Spleen (tissue), 11 donors: ENCODE data around the gene PCID2. TPM values are rescaled to one million over a fixed set of nuclear protein-coding genes. Genes with fewer than 3 reads are reported as not detected.

Experiments used
- DNase-seq: peaks from one replicate; pipeline ENCODE4 v3.0.0-alpha.2; 2020
- H3K27ac ChIP-seq, 8 donors: fragments of 200-600 bp; sonication (generic) in 7 of 8; 1 replicate in 4 of 8; 2 replicates in 4 of 8; pipeline versions ENCODE4 v1.5.0 to v1.8.0; 2016 to 2021; ENCODE audit warnings: inconsistent platforms in 4 of 8, mild to moderate bottlenecking in 4 of 8, moderate library complexity in 1 of 8
- H3K27me3 ChIP-seq, 7 donors: fragments of 200-600 bp; sonication (generic) in 6 of 7; replicated peaks in 1 of 7; 1 replicate in 4 of 7; 2 replicates in 3 of 7; pipeline versions ENCODE4 v1.5.0 to v1.8.0; 2016 to 2021; ENCODE audit warnings: inconsistent platforms in 3 of 7, mild to moderate bottlenecking in 1 of 7
- H3K36me3 ChIP-seq, 6 donors: fragments of 200-600 bp; sonication (generic) in 5 of 6; 1 replicate in 4 of 6; 2 replicates in 2 of 6; pipeline versions ENCODE4 v1.5.0 to v1.8.0; 2016 to 2021; ENCODE audit warnings: inconsistent platforms in 2 of 6
- H3K4me1 ChIP-seq, 6 donors: fragments of 200-600 bp; sonication (generic) in 5 of 6; 1 replicate in 3 of 6; 2 replicates in 3 of 6; pipeline versions ENCODE4 v1.5.0 to v1.8.0; 2016 to 2021; ENCODE audit warnings: inconsistent platforms in 3 of 6
- H3K4me3 ChIP-seq, 8 donors: fragments of 200-600 bp; sonication (generic) in 7 of 8; 1 replicate in 4 of 8; 2 replicates in 4 of 8; pipeline versions ENCODE4 v1.5.0 to v1.8.0; 2016 to 2021; ENCODE audit warnings: inconsistent platforms in 4 of 8, mild to moderate bottlenecking in 4 of 8, moderate library complexity in 2 of 8
- H3K9me3 ChIP-seq, 8 donors: fragments of 200-600 bp; sonication (generic) in 7 of 8; 1 replicate in 4 of 8; 2 replicates in 4 of 8; pipeline versions ENCODE4 v1.5.0 to v1.8.0; 2016 to 2021; ENCODE audit warnings: inconsistent platforms in 4 of 8
- CTCF ChIP-seq, 11 experiments: fragments of 200-600 bp in 7 of 11; fragments of 450-650 bp in 4 of 11; sonication (generic) in 4 of 11; IDR thresholded peaks in 8 of 11; conservative IDR thresholded peaks in 3 of 11; 1 replicate in 7 of 11; 2 replicates in 4 of 11; pipeline versions ENCODE4 v1.4.0 to v1.8.0; 2016 to 2021; ENCODE audit warnings: antibody characterized with exemption in 11 of 11, inconsistent platforms in 4 of 11, mild to moderate bottlenecking in 1 of 11
- POLR2A ChIP-seq, 3 donors: fragments of 450-650 bp; IDR thresholded peaks; one replicate each; pipeline ENCODE4 v1.5.1; 2017; ENCODE audit warnings: antibody characterized with exemption in 3 of 3, mild to moderate bottlenecking in 1 of 3
- POLR2AphosphoS5 ChIP-seq, 3 donors: sonication (generic); formaldehyde crosslinking; IDR thresholded peaks; one replicate each; pipeline ENCODE4 v1.5.1; 2017; ENCODE audit warnings: antibody characterized with exemption in 3 of 3
- WGBS, 5 donors: extraction: QIAGEN DNeasy Blood & Tissue Kit in 3 of 5; methylation state at CpG; one replicate each; pipeline versions ENCODE4 v1.1.5 to v1.1.7; 2013 to 2018; 5-methylcytosine and 5-hydroxymethylcytosine counted together
- intact Hi-C: fragments of 100-400 bp; cut with DNase I; formaldehyde crosslinking; loops from one replicate; pipeline ENCODE4 v1.15.0; 2023; ENCODE audit warnings: low total_unique reads
- polyA plus RNA-seq, 3 donors: library from polyadenylated mRNA; stranded (reverse); fragments of 200-250 nt; gene quantifications; one replicate each; pipeline ENCODE4 v1.2.1, GENCODE V29; 2013
- total RNA-seq, 7 donors: library from RNA; depleted of rRNA in 3 of 7; stranded (reverse); fragments of >200 nt in 3 of 7; fragmentation: NEBNext Ultra II Directional in 4 of 7; extraction: Animal tissue kit (Norgen Biotek cat#: 25700) in 4 of 7; gene quantifications; one replicate each; pipeline versions ENCODE4 v1.1.0 to v1.2.1, GENCODE V29; 2016 to 2021
- donor health status: healthy with polysubstance abuse.
- donor health status: DM: no; HTN: no; CAD: no; lungs with moderate emphysema.
- donor health status: DM: no; HTN: no; CAD: no.
- donor health status: Bipolar disorder and iron deficiency.
- donor health status: healthy.
- donor health status: DM: no; HTN: no; CAD: no.
- donor health status: DM: yes; HTN: yes; CAD: no.

The PCID2 gene
- total and polyA plus RNA-seq, 10 donors = 34.3 to 71.0 (median 45.1) TPM

GRCh38 chr13:113151745-113152690, 56.5 kb downstream of the PCID2 start:
- Histone ChIP-seq H3K9me3 (peaks cover 0 to 15% (median 3%) of the 10 kb centered on the region in 8 donors), H3K4me1 (peaks cover 7 to 29% (median 19%) of the 10 kb centered on the region in 6 donors), H3K36me3 (no peaks in the 10 kb centered on the region), H3K27me3 (peaks cover 0 to 46% (median 0%) of the 10 kb centered on the region in 7 donors), H3K4me3 (peak overlapping the region in 4 of 8 donors; percentile 40 to 63 (median 45)), H3K27ac (no peak overlapping the region)
- WGBS, 5 donors = 52 to 59% (median 55%) methylated on average over 26 to 28 of the region's 28 CpGs
- intact Hi-C loops = loop anchor here (10.0 kb wide), 1 partner anchor 53 kb away; the partner anchor contains the start of genes CUL4A and PCID2
- no peak for TF ChIP-seq CTCF (IDR thresholded peaks at IDR 0.05 in 8 of 11, conservative IDR thresholded peaks at IDR 0.05 in 3 of 11)
- TF ChIP-seq POLR2A (IDR thresholded peaks at IDR 0.05) = no peak
- TF ChIP-seq POLR2AphosphoS5 (IDR thresholded peaks at IDR 0.05) = peak in 2 of 3 donors; percentile 13 to 28
- DNase-seq = no peak

GRCh38 chr13:113150550-113151365, 57.7 kb downstream of the PCID2 start:
- DNase-seq = no peak
- peaks cover 0 to 6% (median 0%) of the 10 kb centered on the region in 8 donors for H3K9me3 ChIP-seq
- H3K4me3 ChIP-seq = no peak overlapping the region
- intact Hi-C loops = loop anchor here (10.0 kb wide), 1 partner anchor 54 kb away; the partner anchor contains the start of genes CUL4A and PCID2
- peaks cover 0 to 53% (median 0%) of the 10 kb centered on the region in 7 donors for H3K27me3 ChIP-seq
- TF ChIP-seq CTCF (IDR thresholded peaks at IDR 0.05 in 8 of 11, conservative IDR thresholded peaks at IDR 0.05 in 3 of 11) (no peak), POLR2AphosphoS5 (IDR thresholded peaks at IDR 0.05) (no peak), POLR2A (IDR thresholded peaks at IDR 0.05) (no peak)
- no peaks in the 10 kb centered on the region for H3K36me3 ChIP-seq
- no peak overlapping the region for H3K27ac ChIP-seq
- peaks cover 7 to 29% (median 19%) of the 10 kb centered on the region in 6 donors for H3K4me1 ChIP-seq
- WGBS, 5 donors = 90 to 93% (median 92%) methylated on average over 31 of the region's 31 CpGs

- H3K4me1 ChIP-seq = peaks cover 7 to 29% (median 19%) of the 10 kb centered on the region in 6 donors
- no peak for TF ChIP-seq POLR2A (IDR thresholded peaks at IDR 0.05)
- TF ChIP-seq POLR2AphosphoS5 (IDR thresholded peaks at IDR 0.05) = no peak
- no peak for TF ChIP-seq CTCF (IDR thresholded peaks at IDR 0.05 in 8 of 11, conservative IDR thresholded peaks at IDR 0.05 in 3 of 11)
- H3K36me3 ChIP-seq = no peaks in the 10 kb centered on the region
- intact Hi-C loops = loop anchor here (10.0 kb wide), 1 partner anchor 55 kb away; the partner anchor contains the start of genes CUL4A and PCID2
- no peak overlapping the region for H3K4me3 ChIP-seq
- no peaks in the 10 kb centered on the region for H3K9me3 ChIP-seq
- no peak for DNase-seq
- H3K27me3 ChIP-seq = peaks cover 0 to 53% (median 0%) of the 10 kb centered on the region in 7 donors
- H3K27ac ChIP-seq = no peak overlapping the region
- WGBS, 5 donors = 87 to 95% (median 88%) methylated on average over 20 to 26 of the region's 26 CpGs
Measured at GRCh38 chr13:113149711-113150549, 58.5 kb downstream of the PCID2 start.
